CD4-positive, alpha-beta T cell treated with Interleukin-10 for 1 hour (primary cell): Measurements from ENCODE around the gene PPFIA4.
"Not testable (repeated sequence)": the region's sequence is repeated elsewhere in the genome, so short reads cannot be mapped to it uniquely, and the experiment has no call there.

Experiments
- DNase-seq: peaks from one replicate; pipeline ENCODE4 v3.0.0-alpha.2; 2020

The PPFIA4 gene

DNA sequence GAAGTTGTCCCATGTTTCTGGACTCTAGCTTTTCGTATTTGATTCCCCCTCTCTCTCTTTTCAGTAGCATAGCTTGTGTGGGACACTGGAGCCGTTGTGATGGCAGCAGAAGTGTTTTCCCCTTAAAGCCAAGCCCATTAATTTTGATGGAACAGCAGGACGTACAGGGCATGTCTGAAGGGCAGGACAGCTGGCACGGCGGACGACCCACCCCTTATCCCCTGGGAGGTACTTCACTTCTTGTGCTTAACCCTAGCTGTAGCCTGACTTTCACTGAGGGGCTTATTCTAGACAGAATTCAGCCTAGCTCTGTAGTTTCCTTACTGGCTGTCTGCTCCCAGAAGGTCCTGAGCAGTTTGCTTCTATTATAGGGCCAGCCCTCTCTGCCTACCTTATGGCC is 8.6 kb upstream of the PPFIA4 start:
- DNase-seq: no peak

DNA sequence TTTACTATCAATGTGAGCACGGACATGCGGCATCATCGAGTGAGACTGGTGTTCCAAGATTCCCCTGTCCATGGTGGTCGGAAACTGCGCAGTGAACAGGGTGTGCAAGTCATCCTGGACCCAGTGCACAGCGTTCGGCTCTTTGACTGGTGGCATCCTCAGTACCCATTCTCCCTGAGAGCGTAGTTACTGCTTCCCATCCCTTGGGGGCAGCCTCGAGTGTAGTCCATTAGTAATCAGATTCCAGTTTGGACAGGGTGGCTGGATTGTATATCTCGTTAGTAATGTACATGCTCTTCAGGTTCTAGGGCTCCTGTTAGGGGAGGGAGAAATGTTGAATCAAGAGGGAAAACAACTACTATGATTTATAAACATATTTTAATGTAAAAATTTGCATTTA is 3.4 kb upstream of the PPFIA4 start:
- not testable (repeated sequence) for DNase-seq

DNA sequence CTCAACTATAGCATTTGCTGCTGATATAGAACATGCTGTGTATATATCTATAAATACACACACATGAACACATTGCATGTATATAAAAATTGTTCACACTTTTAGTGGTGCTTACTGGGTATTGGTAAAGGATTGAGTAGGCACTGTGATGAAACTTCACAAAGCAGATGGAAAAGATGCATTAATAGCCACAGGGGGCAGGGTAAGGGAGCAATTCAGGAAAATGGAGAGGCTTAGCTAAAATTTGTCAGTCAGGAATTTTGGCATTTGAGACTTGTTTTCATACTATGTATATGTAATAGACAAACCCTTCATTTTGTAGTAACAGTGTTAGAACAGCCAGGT is 633 bp upstream of the PPFIA4 start:
- DNase-seq: peak; percentile 7

DNA sequence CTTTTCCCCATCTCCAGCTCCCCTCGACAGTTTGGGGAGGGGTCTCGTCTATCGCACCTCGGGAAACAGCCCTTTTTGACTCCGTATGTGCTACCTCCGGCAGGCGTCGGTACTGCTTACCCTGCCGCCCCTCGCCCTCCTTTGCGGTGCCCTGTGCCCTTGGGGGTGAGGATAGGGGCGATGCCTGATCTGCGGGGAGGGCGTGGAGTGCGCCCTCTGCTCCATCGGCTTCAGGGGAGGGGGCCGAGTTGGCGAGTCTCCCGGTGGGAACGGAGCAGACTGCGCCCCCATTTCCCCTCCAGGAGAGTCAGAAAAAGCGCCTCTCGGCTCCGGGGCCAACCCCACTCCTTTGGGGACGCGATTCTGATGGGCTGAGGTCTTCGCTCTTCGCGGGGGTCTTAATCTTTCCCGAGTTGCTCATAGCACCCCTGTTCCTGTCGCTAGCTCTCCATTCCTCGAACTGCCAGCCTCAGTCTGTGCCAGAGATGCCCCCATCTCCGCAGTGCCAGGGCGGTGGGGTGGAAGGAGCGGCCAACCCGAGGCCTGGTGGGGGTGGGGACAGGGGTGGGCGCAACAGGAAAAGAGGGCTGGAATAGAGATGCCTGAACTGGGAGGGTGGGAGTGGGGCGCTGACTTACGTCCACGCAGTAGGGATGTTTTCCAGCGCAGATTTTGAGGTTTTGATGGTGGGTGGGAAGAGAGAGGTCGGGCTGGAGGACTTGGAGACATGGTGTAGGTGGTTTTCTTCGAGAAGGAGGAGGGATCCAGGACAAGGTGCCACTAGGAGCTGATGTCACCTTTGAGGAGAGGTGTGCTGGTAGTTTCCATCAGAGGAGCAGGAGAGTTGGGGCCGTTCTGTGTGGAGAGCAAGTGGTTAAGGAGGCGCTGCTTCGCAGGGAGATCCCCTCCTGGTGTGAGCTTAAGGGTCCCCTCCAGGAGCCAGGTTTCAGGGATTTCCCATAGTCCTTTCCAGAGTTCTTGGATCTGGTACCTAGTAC is 674 bp downstream of the PPFIA4 start:
- DNase-seq: no peak

DNA sequence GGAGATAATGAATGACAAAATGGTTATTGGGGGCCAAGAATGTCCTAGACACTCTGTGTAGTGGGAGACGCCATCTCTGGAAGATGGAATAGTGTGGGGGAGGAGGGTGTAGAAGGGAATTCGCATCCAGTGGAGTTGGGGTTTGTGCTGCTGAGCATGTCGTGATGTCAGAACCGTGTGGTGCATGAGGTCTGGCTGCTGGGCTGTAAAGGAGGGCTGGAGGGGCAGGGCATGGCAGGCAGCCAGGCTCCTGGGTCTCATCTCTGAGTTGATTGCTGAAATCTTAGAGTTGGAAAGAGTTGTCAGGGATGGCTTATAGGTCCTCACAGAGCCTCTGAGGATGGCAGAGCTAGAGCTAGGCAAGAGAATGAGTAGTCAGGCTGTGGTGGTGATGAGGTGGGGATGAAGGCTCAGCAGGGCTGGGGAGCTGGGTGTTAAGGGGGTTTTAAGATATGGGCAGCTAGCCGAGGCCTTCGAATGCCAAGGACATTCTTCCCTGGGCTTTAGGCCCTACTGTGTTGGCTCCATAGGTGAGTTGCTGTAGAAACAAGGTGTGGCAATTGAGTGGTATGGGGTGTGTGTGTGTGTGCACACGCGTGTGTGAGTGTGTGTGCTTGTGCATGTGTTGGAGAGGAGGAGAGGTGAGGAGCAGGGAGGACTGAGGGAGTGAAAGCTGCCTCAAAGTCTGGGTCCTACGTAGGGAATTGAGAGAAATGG is 1.9 kb downstream of the PPFIA4 start:
- no peak for DNase-seq

DNA sequence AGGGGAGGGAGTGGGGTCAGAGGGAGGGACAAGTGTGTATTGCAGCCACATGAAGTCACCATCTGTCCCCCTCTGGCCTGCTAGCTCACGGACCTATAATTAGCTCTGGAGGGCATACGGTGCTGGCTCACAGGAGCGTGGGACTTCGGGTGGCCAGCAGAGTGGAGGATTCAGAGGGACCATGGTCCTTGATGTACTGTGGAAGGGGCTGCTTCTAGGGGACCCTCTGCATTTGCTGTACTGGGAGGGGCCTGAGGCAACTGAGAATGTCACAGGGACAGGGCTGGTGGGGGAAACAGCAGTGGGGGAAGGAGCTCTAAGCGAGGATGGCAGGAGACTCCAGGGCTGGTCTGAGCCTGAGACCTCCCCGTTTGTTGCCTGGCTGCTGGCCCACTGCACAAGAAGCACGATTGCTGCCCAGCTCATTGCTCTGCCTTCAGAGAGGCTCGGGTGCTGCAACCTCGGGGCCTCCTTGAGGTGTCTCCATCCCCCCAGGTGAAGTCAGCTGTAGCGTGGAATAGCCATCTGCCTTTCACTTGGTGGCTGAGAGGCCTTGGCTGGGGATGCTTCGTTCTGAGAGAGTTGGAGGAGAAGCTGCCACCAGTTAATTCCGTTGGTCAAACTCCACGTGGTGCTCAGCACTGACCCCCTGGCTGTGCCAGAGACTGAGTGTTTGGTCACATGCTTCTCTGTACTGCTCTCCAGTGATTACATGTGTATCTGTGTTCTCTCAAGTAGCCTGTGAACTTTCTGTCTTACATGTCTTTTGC is 2.7 kb downstream of the PPFIA4 start:
- DNase-seq: no peak

DNA sequence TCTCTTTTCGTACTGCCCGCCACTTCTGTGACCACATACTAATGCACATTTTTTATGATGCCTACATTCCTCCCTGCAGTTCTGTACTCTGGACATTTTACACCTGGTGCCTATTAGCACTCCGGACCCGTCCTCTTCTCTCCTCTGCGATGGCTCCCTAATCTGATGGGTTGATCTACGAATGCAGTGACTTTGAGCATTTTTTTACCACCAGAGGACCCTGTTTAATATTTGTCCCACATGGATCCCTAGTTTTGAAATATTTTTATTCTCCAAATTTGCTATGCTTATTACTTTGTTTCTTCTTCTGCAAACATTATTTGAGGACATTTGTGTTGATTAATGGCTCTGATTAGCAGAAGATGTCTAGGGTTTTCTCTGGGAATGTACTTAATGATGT is 5.2 kb downstream of the PPFIA4 start:
- DNase-seq: no peak

DNA sequence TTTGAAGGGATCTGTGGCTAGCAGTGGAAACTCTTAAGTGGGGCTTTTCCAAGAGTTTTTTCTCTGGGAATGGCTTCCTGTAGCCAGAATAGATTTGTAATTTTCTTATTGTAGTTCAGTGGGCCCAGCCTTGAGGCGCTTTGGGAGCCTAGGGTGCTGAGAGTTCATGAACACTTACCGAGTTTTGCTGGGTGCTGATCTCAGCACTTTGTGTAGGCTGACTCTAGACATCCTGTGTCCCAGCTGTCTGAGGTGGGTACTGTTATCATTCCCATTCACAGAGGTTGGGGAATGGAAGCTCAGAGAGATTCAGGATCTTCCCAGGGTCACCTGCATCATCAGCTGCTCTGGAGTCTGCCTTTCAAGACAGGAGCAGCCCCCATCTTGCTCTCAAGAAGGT is 7.0 kb downstream of the PPFIA4 start:
- DNase-seq: no peak

DNA sequence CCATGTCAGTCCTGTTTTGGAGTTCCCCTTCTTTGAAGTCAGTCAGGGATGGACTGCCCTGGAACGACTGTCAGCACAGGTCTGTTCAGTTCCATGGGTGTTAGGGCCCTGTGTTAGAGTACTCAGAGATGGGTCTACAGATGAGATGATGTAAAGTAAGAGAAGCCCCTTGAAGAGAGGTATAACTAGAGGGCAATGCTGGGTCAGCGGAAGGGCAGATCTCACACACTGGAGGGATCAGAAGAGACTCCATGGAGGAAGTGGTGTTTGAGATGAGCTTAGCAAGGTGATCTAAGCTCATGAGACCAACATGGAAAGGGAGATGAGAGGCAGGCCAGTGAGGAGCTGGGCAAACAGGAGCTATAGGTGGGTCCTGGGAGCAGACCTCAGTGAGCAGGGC is 7.6 kb downstream of the PPFIA4 start:
- no peak for DNase-seq

DNA sequence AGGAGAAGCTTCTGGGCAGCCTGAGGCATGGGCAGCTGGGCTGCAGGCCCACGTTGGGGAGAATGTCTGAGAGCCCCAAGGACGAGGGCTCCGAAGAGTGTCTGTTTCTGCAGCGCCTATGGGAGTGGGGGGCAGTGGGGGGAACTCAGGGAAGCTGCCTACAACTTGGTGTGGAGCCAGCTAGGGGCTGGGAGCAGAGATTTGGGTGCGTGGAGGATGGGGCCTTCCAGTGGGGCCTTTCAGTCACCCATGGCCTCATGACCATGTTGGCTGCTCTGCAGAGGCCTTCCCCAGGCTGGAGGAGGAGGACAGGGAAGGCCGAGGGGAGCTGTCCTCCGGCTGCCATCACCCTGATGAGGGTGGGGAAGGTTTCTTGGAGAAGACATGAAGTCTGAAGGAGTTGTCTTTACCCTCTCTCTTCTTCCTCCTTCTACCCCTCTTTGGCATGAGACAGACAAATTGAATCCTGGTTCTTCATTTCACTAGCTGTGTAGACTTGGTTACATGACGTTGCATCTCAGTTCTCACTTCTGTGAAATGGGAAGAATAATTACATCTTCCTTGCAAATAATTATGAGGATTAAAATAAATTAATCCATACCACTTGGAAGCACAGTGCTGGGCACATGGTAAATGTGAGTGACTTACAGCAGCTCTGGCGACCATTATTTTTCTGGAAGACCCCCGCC is 8.3 kb downstream of the PPFIA4 start:
- no peak for DNase-seq

DNA sequence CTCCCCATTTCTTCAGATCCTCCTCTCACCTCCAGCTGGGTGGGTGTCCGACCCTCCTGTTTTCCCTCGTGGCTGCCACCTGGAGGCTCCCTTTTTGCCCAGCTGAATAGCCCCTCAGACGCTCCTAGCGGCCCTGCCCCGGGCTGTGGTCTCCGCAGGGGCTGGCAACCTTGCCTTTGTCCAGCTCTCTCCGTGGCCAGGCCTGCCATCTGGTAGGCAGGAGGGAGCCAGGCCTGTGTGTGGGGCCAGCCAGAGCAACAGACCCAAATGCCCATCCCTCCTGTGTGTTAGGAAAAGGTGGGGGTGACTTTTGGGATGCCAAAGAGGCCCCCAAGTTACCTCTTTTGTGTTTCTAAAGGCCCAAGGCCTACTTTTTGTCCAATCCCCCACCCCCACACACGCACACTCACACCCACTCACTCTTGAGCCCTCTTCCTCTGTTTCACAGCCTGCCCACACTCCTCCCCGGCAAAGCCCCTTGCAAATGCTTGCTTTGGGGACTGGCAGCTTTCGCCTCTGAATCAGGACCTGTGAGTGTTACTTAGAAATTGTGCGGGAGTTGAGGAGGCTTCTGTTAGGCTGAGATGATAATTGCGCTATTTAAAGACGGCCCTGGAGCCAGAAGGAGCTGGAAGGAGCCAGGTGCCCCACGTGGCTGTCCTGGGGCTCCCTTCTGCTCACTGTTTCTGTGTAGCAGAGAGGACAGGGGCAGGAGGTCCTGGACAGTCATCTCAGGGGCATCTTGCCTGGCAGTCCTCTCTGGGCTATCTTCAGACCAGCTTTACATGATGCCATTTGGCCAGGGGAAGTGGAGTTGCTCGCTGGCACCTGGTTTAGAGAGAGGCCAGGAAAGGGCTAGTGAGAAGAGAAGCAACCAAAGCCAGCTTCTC is 9.1 kb downstream of the PPFIA4 start:
- DNase-seq: no peak

DNA sequence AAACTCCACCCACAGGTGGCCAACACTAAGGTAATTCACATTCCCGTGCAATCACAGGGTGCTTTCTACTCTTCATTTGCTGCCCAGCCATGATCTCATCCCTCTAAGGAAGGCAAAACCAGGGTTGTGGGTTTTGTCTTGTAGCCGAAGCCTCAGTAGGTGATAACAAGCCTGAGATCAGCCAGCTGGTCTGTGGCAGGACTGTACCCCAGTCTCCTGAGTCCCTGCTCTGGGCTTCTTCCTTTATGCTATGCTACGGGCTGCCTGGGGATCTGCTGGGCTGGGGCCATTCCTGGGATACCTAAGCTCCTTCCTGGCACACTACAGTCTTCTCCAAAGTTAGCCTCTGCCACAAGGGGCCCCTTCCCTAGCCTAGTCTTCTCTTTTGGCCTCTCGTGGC is 9.8 kb downstream of the PPFIA4 start:
- DNase-seq: no peak

DNA sequence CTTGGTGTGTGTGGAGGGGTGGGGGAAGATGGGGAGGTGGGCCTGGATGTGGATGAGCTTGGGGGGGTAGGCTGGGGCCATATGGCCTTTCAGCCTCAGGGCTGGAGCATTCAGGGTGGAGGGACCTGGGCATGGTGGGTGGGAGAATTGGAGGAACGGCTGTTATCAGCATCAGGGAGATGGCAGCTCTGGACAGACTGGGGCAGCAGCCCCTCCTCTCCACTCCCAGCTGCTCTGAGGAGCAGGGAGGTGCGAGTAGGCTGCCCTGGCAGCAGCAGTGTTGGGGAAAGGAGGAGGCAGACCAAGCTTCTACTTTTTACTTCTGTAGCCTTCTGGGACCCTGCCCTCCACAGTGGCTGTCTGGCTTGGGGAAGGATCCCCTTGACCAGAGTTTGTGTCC is 10.2 kb downstream of the PPFIA4 start:
- no peak for DNase-seq

DNA sequence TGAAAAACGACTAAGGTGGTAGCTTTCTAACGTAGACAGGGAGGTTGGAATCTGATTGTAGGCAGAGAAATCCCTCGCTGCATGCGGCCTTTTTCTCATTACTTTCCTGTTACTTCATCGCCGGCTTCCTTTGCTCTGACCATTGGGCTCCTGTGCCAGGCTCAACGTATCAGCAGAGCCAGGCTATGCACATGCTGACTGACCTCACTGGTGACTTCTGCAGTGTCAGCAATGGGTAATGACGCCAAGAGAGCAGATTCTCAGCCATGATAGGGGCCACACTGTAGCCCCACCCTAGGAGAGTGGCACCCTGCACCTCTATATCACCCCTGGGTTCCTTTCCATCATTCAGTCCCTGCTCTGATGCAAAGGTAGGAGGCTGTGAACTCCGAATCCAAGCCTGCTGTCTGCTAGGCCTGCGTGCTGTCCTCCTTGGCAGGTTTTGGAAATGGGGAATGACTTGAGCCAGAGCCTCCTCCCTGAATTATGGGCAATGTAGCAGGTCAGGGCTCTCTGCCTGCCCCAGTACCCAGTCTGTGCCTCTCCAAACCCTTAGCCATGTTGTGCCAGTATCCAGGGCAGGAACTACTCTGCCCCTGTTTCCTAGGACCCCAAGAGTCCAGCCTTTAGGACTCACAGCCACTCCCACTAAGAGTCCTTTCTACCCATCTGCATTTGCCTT is 11.4 kb downstream of the PPFIA4 start:
- DNase-seq: no peak

DNA sequence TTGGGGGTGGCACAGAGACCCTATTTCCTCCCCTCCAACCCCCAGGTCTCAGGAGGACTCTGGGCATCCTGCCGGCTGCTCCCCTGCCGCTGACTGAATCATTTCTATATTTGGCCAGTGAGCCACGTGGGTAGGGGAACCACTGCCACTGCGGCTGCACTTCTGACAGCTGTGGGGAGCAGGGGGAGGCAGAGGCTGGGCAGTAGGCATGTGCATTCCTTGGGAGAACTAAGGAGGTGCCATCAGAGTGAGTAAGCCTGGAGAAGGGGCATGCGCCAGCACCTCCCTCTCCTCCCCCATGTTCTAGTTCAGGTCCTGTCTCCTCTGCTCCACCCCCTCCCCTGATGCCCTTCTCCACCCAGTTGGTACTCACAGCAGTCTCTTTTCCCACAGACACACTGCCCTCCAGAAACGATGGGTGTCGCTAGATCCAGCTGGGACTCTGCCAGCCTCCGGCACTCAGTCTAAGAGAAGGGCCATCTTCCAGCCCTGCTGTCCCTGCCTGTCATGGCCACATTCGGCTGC is 12.0 kb downstream of the PPFIA4 start:
- no peak for DNase-seq

DNA sequence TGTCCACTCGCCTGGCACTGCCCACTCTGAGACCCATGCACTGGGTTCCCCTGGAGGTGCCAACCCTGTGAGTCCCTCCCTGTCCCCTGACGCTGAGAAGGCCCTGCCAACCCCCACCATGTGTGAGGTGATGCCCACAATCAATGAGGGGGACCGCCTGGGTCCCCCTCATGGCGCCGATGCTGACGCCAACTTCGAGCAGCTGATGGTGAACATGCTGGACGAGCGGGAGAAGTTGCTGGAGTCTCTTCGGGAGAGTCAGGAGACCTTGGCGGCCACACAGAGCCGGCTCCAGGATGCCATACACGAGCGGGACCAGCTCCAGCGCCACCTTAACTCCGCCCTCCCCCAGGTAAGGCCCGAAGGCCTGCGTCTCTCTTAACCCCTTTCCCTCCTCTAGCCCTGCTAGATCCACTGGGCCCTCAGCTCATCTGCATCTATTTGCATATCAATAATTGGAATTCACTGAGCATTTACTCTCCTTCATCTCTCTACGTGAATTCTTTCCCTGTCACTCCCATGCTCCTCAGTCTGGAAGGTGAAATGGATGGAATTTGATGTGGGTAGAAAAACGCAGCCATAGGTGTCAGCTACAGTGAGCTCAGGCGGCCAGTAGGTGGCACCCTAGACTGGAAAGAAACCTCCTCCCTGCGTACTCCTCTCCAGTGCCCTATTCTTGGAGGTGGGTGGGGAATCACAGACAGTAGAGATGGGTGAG is 12.8 kb downstream of the PPFIA4 start:
- peak; percentile 63 for DNase-seq

DNA sequence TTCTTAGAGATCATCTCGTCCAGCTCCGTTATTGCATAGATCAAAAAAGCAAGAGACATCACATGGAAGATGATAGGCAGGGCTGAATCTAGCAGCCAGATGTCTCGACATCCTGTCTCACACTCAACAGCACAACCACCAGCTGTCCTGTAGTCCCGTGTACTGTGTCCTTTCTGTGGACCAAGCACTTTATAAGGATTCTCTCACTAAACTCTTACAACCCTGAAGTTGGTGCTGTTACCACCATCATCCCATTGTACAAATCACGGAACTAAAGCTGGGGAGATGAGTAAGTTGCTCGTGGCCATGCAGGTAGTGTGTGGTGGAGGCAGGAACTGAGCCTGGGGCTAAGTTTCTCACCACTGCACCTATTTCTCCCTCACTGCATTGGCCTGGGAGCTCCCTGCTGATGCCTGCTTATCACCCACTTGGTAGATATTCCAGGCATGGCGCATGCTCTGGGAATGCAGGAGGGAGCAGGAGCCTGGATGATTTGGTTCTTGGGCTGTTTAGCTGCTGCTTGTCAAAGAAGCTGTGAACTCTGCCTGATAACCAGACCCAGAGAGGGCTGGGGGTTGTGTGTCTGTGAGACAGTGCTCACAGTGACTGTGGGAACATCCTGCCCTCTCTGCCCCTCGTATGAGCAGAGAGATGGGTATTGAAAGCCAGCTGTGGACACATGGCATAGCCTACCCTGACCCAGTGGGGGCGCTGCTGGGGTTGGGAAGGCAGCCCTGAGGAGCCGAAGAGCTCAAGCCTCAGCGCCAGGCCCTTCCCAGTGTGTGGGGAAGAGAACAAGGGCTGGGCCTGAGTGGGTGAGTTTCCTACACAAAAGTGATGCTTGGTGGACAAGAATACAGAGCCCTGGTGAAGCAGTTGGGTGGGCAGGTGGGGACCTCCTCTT is 13.6 kb downstream of the PPFIA4 start:
- no peak for DNase-seq

DNA sequence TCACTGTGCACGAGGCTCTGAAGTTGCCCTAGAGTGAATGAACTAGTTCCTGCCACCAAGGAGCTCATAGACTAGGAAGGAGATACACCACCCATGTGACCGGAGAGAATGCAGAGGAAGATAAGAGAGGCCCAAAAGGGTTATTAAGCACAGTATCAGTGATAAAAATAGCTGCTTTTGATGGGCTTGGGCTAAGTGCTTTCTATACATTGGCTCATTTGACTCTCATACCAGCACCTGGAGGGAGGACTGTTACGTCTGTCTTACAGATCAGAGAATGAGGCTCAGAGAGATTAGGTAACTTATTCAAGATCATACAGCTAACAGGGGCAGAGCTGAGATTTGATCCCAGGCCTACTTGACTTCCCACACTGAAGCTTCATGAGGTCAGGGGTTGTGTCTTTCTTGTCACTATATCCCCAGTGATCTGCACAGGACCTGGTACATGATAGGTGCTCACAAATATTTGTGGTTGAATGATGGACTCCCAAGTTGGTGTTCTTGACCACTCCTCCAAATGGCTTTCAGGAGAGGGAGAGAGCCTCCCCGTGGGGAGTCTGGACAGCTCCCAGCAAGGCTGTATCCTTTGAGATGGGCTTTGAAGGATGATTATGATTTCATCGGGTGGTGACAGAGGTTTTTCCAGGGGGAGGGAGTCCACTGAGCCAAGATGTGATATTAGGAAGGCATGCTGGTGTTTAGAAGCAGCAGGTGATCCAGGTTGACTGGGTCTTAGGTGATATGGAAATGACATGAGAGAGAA is 14.4 kb downstream of the PPFIA4 start:
- DNase-seq: no peak
